Heart right ventricle (tissue), 16 donors: Measurements from ENCODE around the gene ARPC1B. TPM values are rescaled to one million over a fixed set of nuclear protein-coding genes. Genes with fewer than 3 reads are reported as not detected.
A peak's percentile ranks its signal among the peaks of the same experiment; 100 is the strongest.

ENCODE experiments used
- ATAC-seq, 8 donors: fragments of 200-7000 bp; cut with Tn5 transposase; one replicate each; pipeline ENCODE4 v1.9.1; 2020; ENCODE audit warnings: mild to moderate bottlenecking in 8 of 8, moderate library complexity in 8 of 8, moderate number of reproducible peaks in 1 of 8
- DNase-seq, 2 donors: peaks; one replicate each; pipeline ENCODE4 v3.0.0-alpha.2; 2020
- H3K27ac ChIP-seq, 10 donors: fragments of 200-600 bp; sonication (generic) in 2 of 10; one replicate each; pipeline versions ENCODE4 v1.5.0 to v1.8.0; 2020 to 2022; ENCODE audit warnings: mild to moderate bottlenecking in 3 of 10
- H3K27me3 ChIP-seq, 7 donors: fragments of 200-600 bp; one replicate each; pipeline ENCODE4 v1.8.0; 2021 to 2022; ENCODE audit warnings: mild to moderate bottlenecking in 2 of 7
- H3K36me3 ChIP-seq, 9 donors: fragments of 200-600 bp; sonication (generic) in 1 of 9; one replicate each; pipeline versions ENCODE4 v1.5.0 to v1.8.0; 2020 to 2022; ENCODE audit warnings: mild to moderate bottlenecking in 2 of 9
- H3K4me1 ChIP-seq, 9 donors: fragments of 200-600 bp; sonication (generic) in 1 of 9; one replicate each; pipeline versions ENCODE4 v1.5.0 to v1.8.0; 2020 to 2022; ENCODE audit warnings: mild to moderate bottlenecking in 4 of 9
- H3K4me3 ChIP-seq, 10 donors: fragments of 200-600 bp; sonication (generic) in 2 of 10; one replicate each; pipeline versions ENCODE4 v1.5.0 to v1.8.0; 2020 to 2022; ENCODE audit warnings: mild to moderate bottlenecking in 7 of 10, moderate library complexity in 2 of 10
- H3K9me3 ChIP-seq, 11 donors: fragments of 200-600 bp in 10 of 11; sonication (generic) in 2 of 11; one replicate each; pipeline versions ENCODE4 v1.5.0 to v1.8.0; 2013 to 2022; ENCODE audit warnings: mild to moderate bottlenecking in 2 of 11, control low read depth in 1 of 11, moderate library complexity in 1 of 11
- WGBS, 2 donors: extraction: QIAGEN DNeasy Blood & Tissue Kit; methylation state at CpG; one replicate each; pipeline ENCODE4 v1.1.7; 2013; ENCODE audit warnings: inconsistent platforms in 1 of 2; 5-methylcytosine and 5-hydroxymethylcytosine counted together
- intact Hi-C, 10 donors: fragments of 100-400 bp; cut with DNase I; formaldehyde crosslinking; loops; one replicate each; pipeline versions ENCODE4 v1.11.1 to v1.14.2; 2022
- polyA plus RNA-seq, 2 donors: library from polyadenylated mRNA; stranded (reverse); fragments of 200-250 nt; gene quantifications; one replicate each; pipeline ENCODE4 v1.2.3, GENCODE V29; 2013
- total RNA-seq, 10 donors: library from RNA; stranded (reverse); fragmentation: NEBNext Ultra II Directional in 3 of 10; extraction: Animal tissue kit (Norgen Biotek cat#: 25700) in 3 of 10; gene quantifications; one replicate each; pipeline versions ENCODE4 v1.2.1 to v1.2.4, GENCODE V29; 2021 to 2023
- TF ChIP-seq, protein P1 (sequence below), 9 donors: fragments of 200-600 bp; sonication (generic) in 2 of 9; IDR thresholded peaks; one replicate each; pipeline versions ENCODE4 v1.5.0 to v1.8.0; 2021 to 2022; ENCODE audit warnings: antibody characterized with exemption in 9 of 9, mild to moderate bottlenecking in 5 of 9, moderate library complexity in 1 of 9
- donor health status: Arrhythmogenic right ventricular cardiomyopathy.
- donor health status: ischemic (EF 13 %, LVEDD 7.1; RV severe dilation, severe dysfunction).
- donor health status: healthy with polysubstance abuse.
- donor health status: DM: no; HTN: yes; CAD: no.
- donor health status: DM: no; HTN: no; CAD: no.
- donor health status: ischemic (EF 25% LVEDD 6.9; RV normal size, moderate dysfunction).
- donor health status: ischemic (EF 25% LVEDD 5.7; RV mildly dilated, moderate dysfunction).
- donor health status: healthy.
- donor health status: DM: yes; HTN: yes; CAD: no.
- donor health status: Ischemic cardiomyopathy.
- donor health status: ischemic (EF 35%, LVEDD 5.7; RV mildly dilated, moderate dysfunction).
- donor health status: nonischemic (EF 11% LVEDD 7.7; RV severe dilation, severe dysfunction).
- donor health status: DM: yes; HTN: yes; CAD: no.
- donor health status: PGD.
- donor health status: ischemic (EF 29% LVEDD 5.4; RV normal size, mild dysfunction).
- donor health status: nonischemic (EF 23%, LVEDD 6.1; RV moderate dilation, normal function).

ARPC1B gene
- total and polyA plus RNA-seq, 12 donors, result 16.2 to 161 (median 23.5) TPM

DNA sequence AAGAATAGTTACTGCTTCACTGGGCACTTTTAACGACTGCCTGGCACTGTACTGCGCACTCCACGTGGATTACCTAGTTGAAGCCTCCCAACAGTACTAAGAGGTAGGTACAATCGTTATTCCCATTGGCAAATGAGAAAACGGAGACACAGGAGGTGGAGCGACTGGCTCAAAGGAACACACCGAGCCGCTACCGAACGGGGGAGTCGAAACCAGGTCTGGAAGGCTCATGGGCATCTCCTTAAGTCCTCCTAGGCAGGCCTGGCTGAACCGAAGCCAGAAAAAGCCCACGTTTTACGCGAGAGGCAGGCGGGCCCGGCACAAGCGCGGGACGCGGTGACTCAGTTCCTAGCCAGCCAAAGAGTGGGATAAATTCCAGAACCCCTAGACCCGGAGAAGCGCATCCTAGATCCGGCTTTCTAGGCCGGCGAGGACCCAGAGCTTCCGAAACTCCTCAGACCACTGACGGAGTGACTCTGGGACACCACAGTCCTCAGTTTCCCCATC, 33.4 kb downstream of the ARPC1B start:
- WGBS, 2 donors, result 0 to 1% methylated on average over 28 of the region's 28 CpGs

DNA sequence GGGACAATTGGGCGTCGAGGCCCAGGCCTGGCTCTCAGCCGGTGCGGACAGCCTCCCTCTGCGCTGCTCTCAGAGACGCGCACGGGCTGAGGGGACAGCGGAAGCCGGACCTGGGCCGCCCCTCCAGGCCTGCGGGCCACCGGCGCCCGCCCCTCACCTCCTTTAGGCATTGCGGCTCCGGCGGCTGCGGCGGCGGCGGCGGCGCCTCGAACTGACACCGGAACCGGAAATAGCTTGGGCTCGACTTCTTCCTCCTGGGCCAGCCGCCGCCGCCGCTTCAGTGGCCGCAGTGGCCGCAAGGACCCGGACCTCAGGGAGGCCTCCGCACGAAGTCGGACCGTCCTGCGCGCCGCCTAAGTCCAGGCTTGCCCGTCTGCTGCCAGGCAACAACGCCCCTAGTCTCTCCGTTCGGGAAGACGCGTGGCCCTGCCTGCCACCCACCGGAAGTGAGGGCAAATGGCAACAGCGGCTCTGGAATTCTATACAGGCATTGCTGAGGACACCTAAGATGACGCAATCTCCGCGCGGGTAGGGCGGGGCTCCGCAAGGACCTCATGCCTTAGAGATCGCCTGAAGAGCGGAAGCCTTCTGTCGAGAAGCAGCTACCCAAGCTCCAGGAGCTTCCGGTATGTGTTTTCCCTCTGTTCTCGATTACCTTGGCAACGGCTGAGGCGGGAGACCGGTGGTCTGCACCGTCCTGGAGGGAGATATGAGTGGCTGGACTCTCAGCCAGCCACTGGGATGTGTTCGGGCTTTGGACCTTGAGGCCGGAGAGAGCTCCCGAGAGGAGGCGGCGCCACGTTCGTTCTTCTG, 34.1 kb downstream of the ARPC1B start, which contains the start of the genes BUD31 and PDAP1:
TSS of gene BUD31 (plus strand) at position 591 of the 813 bp plus-strand sequence. CDS start 2,124 bp downstream, outside the sequence.
TSS of gene PDAP1 (minus strand) at position 219 of the 813 bp plus-strand sequence. CDS start at position 170, 49 bp downstream.
- Histone ChIP-seq H3K4me1 (peaks cover 17 to 55% (median 41%) of the 10 kb centered on the region in 9 donors), H3K36me3 (peaks cover 0 to 59% (median 30%) of the 10 kb centered on the region in 9 donors), H3K9me3 (no peaks in the 10 kb centered on the region), H3K27me3 (no peaks in the 10 kb centered on the region), H3K4me3 (peak within 1 kb of the TSS; percentile 72 to 100 (median 90)), H3K27ac (peak within 1 kb of the TSS; percentile 96 to 99 (median 97))
- TF ChIP-seq, protein P1, sequence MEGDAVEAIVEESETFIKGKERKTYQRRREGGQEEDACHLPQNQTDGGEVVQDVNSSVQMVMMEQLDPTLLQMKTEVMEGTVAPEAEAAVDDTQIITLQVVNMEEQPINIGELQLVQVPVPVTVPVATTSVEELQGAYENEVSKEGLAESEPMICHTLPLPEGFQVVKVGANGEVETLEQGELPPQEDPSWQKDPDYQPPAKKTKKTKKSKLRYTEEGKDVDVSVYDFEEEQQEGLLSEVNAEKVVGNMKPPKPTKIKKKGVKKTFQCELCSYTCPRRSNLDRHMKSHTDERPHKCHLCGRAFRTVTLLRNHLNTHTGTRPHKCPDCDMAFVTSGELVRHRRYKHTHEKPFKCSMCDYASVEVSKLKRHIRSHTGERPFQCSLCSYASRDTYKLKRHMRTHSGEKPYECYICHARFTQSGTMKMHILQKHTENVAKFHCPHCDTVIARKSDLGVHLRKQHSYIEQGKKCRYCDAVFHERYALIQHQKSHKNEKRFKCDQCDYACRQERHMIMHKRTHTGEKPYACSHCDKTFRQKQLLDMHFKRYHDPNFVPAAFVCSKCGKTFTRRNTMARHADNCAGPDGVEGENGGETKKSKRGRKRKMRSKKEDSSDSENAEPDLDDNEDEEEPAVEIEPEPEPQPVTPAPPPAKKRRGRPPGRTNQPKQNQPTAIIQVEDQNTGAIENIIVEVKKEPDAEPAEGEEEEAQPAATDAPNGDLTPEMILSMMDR (IDR thresholded peaks at IDR 0.05), result peak in 2 of 9 donors; percentile 5 to 29
- DNase-seq, result peak; percentile 93
- intact Hi-C loops, result loop anchor here in 3 of 10 donors (1.0 to 5.0 kb wide), 4 partner anchors 34 to 94 kb away; partner anchors contain the start of genes ARPC1B (in 3 of the 3), ZKSCAN5 (in 1 of the 3) and ZNF394 (in 1 of the 3)
- WGBS, 2 donors, result 0% methylated on average over 72 of the region's 72 CpGs
- peak; percentile 93 to 97 (median 96) for ATAC-seq

More for the DNA sequence above, 33.4 kb downstream of the ARPC1B start:
- Histone ChIP-seq H3K27me3 (no peaks in the 10 kb centered on the region), H3K4me1 (peaks cover 17 to 55% (median 41%) of the 10 kb centered on the region in 9 donors), H3K27ac (peak overlapping the region; percentile 96 to 99 (median 97)), H3K4me3 (peak overlapping the region; percentile 72 to 100 (median 90)), H3K9me3 (no peaks in the 10 kb centered on the region), H3K36me3 (peaks cover 0 to 59% (median 32%) of the 10 kb centered on the region in 9 donors)
- ATAC-seq (peak; percentile 14 to 52 (median 20)), DNase-seq (peak; percentile 37 to 52)
- intact Hi-C loops, result loop anchor here in 3 of 10 donors (1.0 to 5.0 kb wide), 4 partner anchors 33 to 94 kb away; partner anchors contain the start of genes ARPC1B (in 3 of the 3), ZKSCAN5 (in 1 of the 3) and ZNF394 (in 1 of the 3)
- TF ChIP-seq, protein P1 (IDR thresholded peaks at IDR 0.05), result no peak

DNA sequence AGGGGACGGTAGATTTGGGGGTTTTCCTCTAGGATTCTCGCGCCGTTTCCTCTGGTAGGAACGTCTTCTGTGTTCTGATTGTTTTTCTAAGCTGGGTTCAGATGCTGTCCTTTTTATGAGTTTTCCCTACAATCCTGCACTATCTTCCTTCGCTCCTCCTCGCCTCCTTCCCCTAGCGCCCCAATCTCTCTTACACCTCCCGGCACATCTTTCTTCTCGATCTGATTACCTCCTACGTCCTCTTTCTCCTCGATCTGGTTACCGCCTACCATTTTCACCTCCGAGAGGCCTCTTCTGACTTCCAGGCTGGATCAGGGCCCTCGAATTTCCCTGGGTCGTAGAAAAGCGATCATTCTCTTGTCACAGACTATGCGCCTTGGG, 34.7 kb downstream of the ARPC1B start:
- Histone ChIP-seq H3K9me3 (no peaks in the 10 kb centered on the region), H3K36me3 (peaks cover 0 to 59% (median 35%) of the 10 kb centered on the region in 9 donors), H3K27ac (peak overlapping the region; percentile 96 to 99 (median 97)), H3K4me1 (peaks cover 17 to 53% (median 40%) of the 10 kb centered on the region in 9 donors), H3K27me3 (no peaks in the 10 kb centered on the region), H3K4me3 (peak overlapping the region; percentile 72 to 100 (median 90))
- intact Hi-C loops, result loop anchor here in 3 of 10 donors (2.0 to 5.0 kb wide), 3 partner anchors 34 to 93 kb away; partner anchors contain the start of genes ARPC1B (in 2 of the 3), ZKSCAN5 (in 1 of the 3) and ZNF394 (in 1 of the 3)
- WGBS, 2 donors, result 0% methylated on average over 18 of the region's 18 CpGs
- ATAC-seq, result peak in 1 of 8 donors; percentile 2
- DNase-seq, result no peak
- TF ChIP-seq, protein P1 (IDR thresholded peaks at IDR 0.05), result no peak

DNA sequence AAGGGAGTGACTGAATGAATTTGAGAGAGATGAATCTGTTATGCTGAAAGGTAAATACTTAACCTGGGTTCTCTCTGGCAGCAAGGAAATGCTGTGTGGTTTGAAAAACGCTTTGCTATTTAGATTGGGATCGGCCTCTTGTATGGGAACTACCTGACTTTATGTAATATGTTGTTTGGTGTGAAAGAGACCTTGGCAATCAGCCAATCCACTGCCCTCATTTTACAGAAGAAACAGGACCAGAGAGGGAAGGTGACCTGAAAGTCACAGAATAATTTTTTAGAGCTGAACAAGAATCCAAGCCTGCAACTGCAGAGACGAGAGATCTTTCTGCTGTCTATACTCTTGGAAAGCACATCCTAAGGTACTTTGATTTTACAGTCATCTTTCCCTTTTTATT, 35.3 kb downstream of the ARPC1B start:
- Histone ChIP-seq H3K27ac (peak overlapping the region in 5 of 10 donors; percentile 97 to 99 (median 97)), H3K4me1 (peaks cover 17 to 47% (median 35%) of the 10 kb centered on the region in 9 donors), H3K9me3 (no peaks in the 10 kb centered on the region), H3K4me3 (peak overlapping the region in 9 of 10 donors; percentile 72 to 100 (median 89)), H3K27me3 (no peaks in the 10 kb centered on the region), H3K36me3 (peaks cover 0 to 59% (median 41%) of the 10 kb centered on the region in 9 donors)
- intact Hi-C loops, result loop anchor here in 6 of 10 donors (2.0 to 10.0 kb wide), 6 partner anchors 35 to 365 kb away; partner anchors contain the start of genes ARPC1B (in 3 of the 6), ZKSCAN5 (in 1 of the 6) and ZNF394 (in 1 of the 6)
- TF ChIP-seq, protein P1 (IDR thresholded peaks at IDR 0.05), result no peak
- DNase-seq (no peak), ATAC-seq (no peak)
- 57 to 58% methylated on average over 3 of the region's 3 CpGs for WGBS, 2 donors
